Nephron progenitor cell (in vitro differentiated cells): ENCODE data around the gene ARHGEF2.
A peak's percentile ranks its signal among the peaks of the same experiment; 100 is the strongest.

Experiments used
- DNase-seq: peaks from one replicate; pipeline ENCODE4 v3.0.0; 2021
- H3K27ac Mint-ChIP-seq: 2 replicates; pipeline ENCODE4 v1.8.0; 2021; ENCODE audit warnings: mild to moderate bottlenecking, moderate library complexity, mixed read lengths
- H3K27me3 Mint-ChIP-seq: 2 replicates; pipeline ENCODE4 v1.8.0; 2021; ENCODE audit warnings: mild to moderate bottlenecking, low read depth, mixed read lengths; ENCODE audit not compliant: poor library complexity
- H3K36me3 Mint-ChIP-seq: 2 replicates; pipeline ENCODE4 v1.8.0; 2021; ENCODE audit warnings: low read depth, mixed read lengths
- H3K4me1 Mint-ChIP-seq: 2 replicates; pipeline ENCODE4 v1.8.0; 2021; ENCODE audit warnings: mixed read lengths
- H3K4me3 Mint-ChIP-seq: 2 replicates; pipeline ENCODE4 v1.8.0; 2021; ENCODE audit warnings: mild to moderate bottlenecking, moderate library complexity, mixed read lengths
- H3K9me3 Mint-ChIP-seq: 2 replicates; pipeline ENCODE4 v1.8.0; 2021; ENCODE audit warnings: mild to moderate bottlenecking, moderate library complexity, mixed read lengths
- CTCF ChIP-seq: fragments of 200-600 bp; sonication (generic); IDR thresholded peaks from 2 replicates; pipeline ENCODE4 v1.5.0; 2021; ENCODE audit warnings: antibody characterized with exemption

ARHGEF2 gene

GRCh38 chr1:155951753-155952504 lies 26.4 kb downstream of the ARHGEF2 start:
- Mint-ChIP-seq H3K36me3 (peaks cover 68% of the 10 kb centered on the region), H3K4me3 (no peak overlapping the region), H3K27me3 (peaks cover 2% of the 10 kb centered on the region), H3K4me1 (peaks cover 4% of the 10 kb centered on the region), H3K9me3 (no peaks in the 10 kb centered on the region), H3K27ac (peak overlapping the region; percentile 68)
- DNase-seq = no peak
- TF ChIP-seq CTCF = no peak

GRCh38 chr1:155950829-155951228 lies 27.5 kb downstream of the ARHGEF2 start:
- peaks cover 15% of the 10 kb centered on the region for H3K4me1 Mint-ChIP-seq
- H3K27ac Mint-ChIP-seq = no peak overlapping the region
- DNase-seq = no peak
- no peak for TF ChIP-seq CTCF
- peaks cover 67% of the 10 kb centered on the region for H3K36me3 Mint-ChIP-seq
- H3K4me3 Mint-ChIP-seq = no peak overlapping the region
- no peaks in the 10 kb centered on the region for H3K9me3 Mint-ChIP-seq
- peaks cover 2% of the 10 kb centered on the region for H3K27me3 Mint-ChIP-seq

GRCh38 chr1:155947741-155948140 lies 30.6 kb downstream of the ARHGEF2 start:
- no peak for DNase-seq
- H3K4me3 Mint-ChIP-seq = no peak overlapping the region
- peaks cover 39% of the 10 kb centered on the region for H3K4me1 Mint-ChIP-seq
- H3K27me3 Mint-ChIP-seq = peaks cover 6% of the 10 kb centered on the region
- H3K36me3 Mint-ChIP-seq = peaks cover 42% of the 10 kb centered on the region
- no peak for TF ChIP-seq CTCF
- no peak overlapping the region for H3K27ac Mint-ChIP-seq
- no peaks in the 10 kb centered on the region for H3K9me3 Mint-ChIP-seq

- Mint-ChIP-seq H3K4me3 (no peak overlapping the region), H3K27ac (peak overlapping the region; percentile 93), H3K36me3 (peaks cover 38% of the 10 kb centered on the region), H3K4me1 (peaks cover 42% of the 10 kb centered on the region), H3K27me3 (peaks cover 6% of the 10 kb centered on the region), H3K9me3 (no peaks in the 10 kb centered on the region)
- no peak for TF ChIP-seq CTCF
- DNase-seq = no peak
Measured at GRCh38 chr1:155947292-155947691, 31.1 kb downstream of the ARHGEF2 start.

- TF ChIP-seq CTCF = no peak
- DNase-seq = no peak
- peaks cover 6% of the 10 kb centered on the region for H3K27me3 Mint-ChIP-seq
- peak overlapping the region; percentile 93 for H3K27ac Mint-ChIP-seq
- no peak overlapping the region for H3K4me3 Mint-ChIP-seq
- peaks cover 48% of the 10 kb centered on the region for H3K4me1 Mint-ChIP-seq
- no peaks in the 10 kb centered on the region for H3K9me3 Mint-ChIP-seq
- H3K36me3 Mint-ChIP-seq = peaks cover 33% of the 10 kb centered on the region
Measured at GRCh38 chr1:155946633-155947219, 31.6 kb downstream of the ARHGEF2 start.

GRCh38 chr1:155944444-155944799 lies 33.9 kb downstream of the ARHGEF2 start:
- no peak for TF ChIP-seq CTCF
- peak overlapping the region; percentile 88 for H3K27ac Mint-ChIP-seq
- peaks cover 6% of the 10 kb centered on the region for H3K27me3 Mint-ChIP-seq

More at GRCh38 chr1:155944444-155944799, 33.9 kb downstream of the ARHGEF2 start:
- Mint-ChIP-seq H3K36me3 (peaks cover 17% of the 10 kb centered on the region), H3K4me1 (peaks cover 67% of the 10 kb centered on the region), H3K9me3 (no peaks in the 10 kb centered on the region), H3K4me3 (no peak overlapping the region)
- DNase-seq = no peak
